GM12878 (cell line): ENCODE measurements around the gene ACTRT3. TPM values are rescaled to one million over a fixed set of nuclear protein-coding genes. Genes with fewer than 3 reads are reported as not detected.

ENCODE experiments used
- ATAC-seq: fragments of 200-7000 bp; cut with Tn5 transposase; 3 replicates; pipeline ENCODE4 v1.9.1; 2020; ENCODE audit warnings: mild to moderate bottlenecking, moderate library complexity
- BruUV-seq: library from RNA; stranded (reverse); fragments of 400-500 nt; replicated peaks from 2 replicates; lab custom pipeline; 2021; lab: Mats Ljungman, UMichigan
- CTCF ChIA-PET: fragments of 300-600 bp; sonication (Branson Sonifier 250); formaldehyde crosslinking; extraction: SDS; loops from one replicate; lab custom pipeline; 2021; ENCODE audit warnings: inconsistent platforms; lab: Yijun Ruan, JAX
- POLR2A ChIA-PET: fragments of 350-600 bp; formaldehyde crosslinking; extraction: SDS; loops from one replicate; lab custom pipeline; 2021; ENCODE audit warnings: inconsistent platforms; lab: Charles Lee
- RAD21 ChIA-PET: fragments of 300-600 bp; sonication (Branson Sonifier 250); formaldehyde crosslinking; loops from one replicate; lab custom pipeline; 2023; ENCODE audit warnings: antibody characterized with exemption; ENCODE audit not compliant: unreplicated experiment; lab: Charles Lee
- SMC1A ChIA-PET: fragments of 300-600 bp; sonication (Branson Sonifier 250); formaldehyde crosslinking; loops from one replicate; lab custom pipeline; 2023; ENCODE audit not compliant: unreplicated experiment, uncharacterized antibody; lab: Charles Lee
- DNase-seq: peaks from one replicate; pipeline ENCODE4 v3.0.0-alpha.2; 2011; ENCODE audit warnings: low read depth, low spot score
- FAIRE-seq: peaks from 3 replicates; lab custom pipeline; 2011; peaks lifted over from hg19 to GRCh38; lab: Jason Lieb, UNC
- H2AFZ ChIP-seq: 2 replicates; pipeline ENCODE4 v1.6.0; 2011; ENCODE audit warnings: low read depth, low read length, control low read depth; ENCODE audit not compliant: control insufficient read depth
- H3K27ac ChIP-seq: 2 replicates; pipeline ENCODE4 v1.5.1; 2011; ENCODE audit warnings: control low read depth; ENCODE audit not compliant: control insufficient read depth, insufficient read depth
- H3K27me3 ChIP-seq, 2 experiments: replicated peaks in 1 of 2; 2 replicates each; pipeline versions ENCODE4 v1.6.0 to v1.6.1; 2011; ENCODE audit warnings: low read length in 1 of 2; ENCODE audit not compliant: control insufficient read depth in 2 of 2, insufficient read depth in 2 of 2
- H3K36me3 ChIP-seq, 2 experiments: 2 replicates each; pipeline ENCODE4 v1.5.1; 2011; ENCODE audit warnings: low read length in 1 of 2; ENCODE audit not compliant: control insufficient read depth in 2 of 2, insufficient read depth in 2 of 2
- H3K4me1 ChIP-seq: 2 replicates; pipeline ENCODE4 v1.6.1; 2011; ENCODE audit warnings: mild to moderate bottlenecking, low read length, moderate library complexity, mixed read lengths; ENCODE audit not compliant: control insufficient read depth, insufficient read depth
- H3K4me2 ChIP-seq: 2 replicates; pipeline ENCODE4 v1.6.0; 2011; ENCODE audit warnings: control low read depth; ENCODE audit not compliant: control insufficient read depth, insufficient read depth
- H3K4me3 ChIP-seq: fragments of 200-600 bp; sonication (generic); 2 replicates; pipeline ENCODE4 v1.5.1; 2016
- H3K79me2 ChIP-seq: 2 replicates; pipeline ENCODE4 v1.6.0; 2011; ENCODE audit warnings: low read length; ENCODE audit not compliant: control insufficient read depth, insufficient read depth
- H3K9ac ChIP-seq: 2 replicates; pipeline ENCODE4 v1.8.0; 2011; ENCODE audit warnings: low read length, control low read depth, mixed read lengths; ENCODE audit not compliant: control insufficient read depth, insufficient read depth
- H3K9me3 ChIP-seq: replicated peaks from 3 replicates; pipeline ENCODE4 v1.5.1; 2011; ENCODE audit warnings: mild to moderate bottlenecking, low read length; ENCODE audit not compliant: control insufficient read depth, insufficient read depth
- H4K20me1 ChIP-seq: 2 replicates; pipeline ENCODE4 v1.6.0; 2011; ENCODE audit not compliant: control insufficient read depth, insufficient read depth
- CBX5 ChIP-seq: sonication (generic); IDR thresholded peaks from 2 replicates; pipeline ENCODE4 v1.6.1; 2016; ENCODE audit warnings: low read depth, moderate library complexity, mild to moderate bottlenecking, inconsistent platforms
- E4F1 ChIP-seq: fragments of 450-650 bp; IDR thresholded peaks from 2 replicates; pipeline ENCODE4 v1.6.1; 2018; ENCODE audit warnings: borderline replicate concordance, mild to moderate bottlenecking; ENCODE audit not compliant: partially characterized antibody
- MLLT1 ChIP-seq: fragments of 450-650 bp; IDR thresholded peaks from 2 replicates; pipeline ENCODE4 v1.6.1; 2016; ENCODE audit warnings: mild to moderate bottlenecking
- NFYB ChIP-seq: IDR thresholded peaks from 2 replicates; pipeline ENCODE4 v1.6.1; 2011; ENCODE audit warnings: low read depth, mild to moderate bottlenecking, low read length, improper control_type of control experiment, moderate library complexity; ENCODE audit not compliant: insufficient read depth
- RB1 ChIP-seq: fragments of 450-650 bp; formaldehyde crosslinking; IDR thresholded peaks from 2 replicates; pipeline ENCODE4 v1.6.1; 2017; ENCODE audit warnings: mild to moderate bottlenecking, borderline replicate concordance
- RELA ChIP-seq: fragments of 450-650 bp; IDR thresholded peaks from 2 replicates; pipeline ENCODE4 v1.8.0; 2014; ENCODE audit warnings: borderline replicate concordance; ENCODE audit not compliant: partially characterized antibody
- SKIL ChIP-seq: fragments of 450-650 bp; IDR thresholded peaks from 2 replicates; pipeline ENCODE4 v1.6.1; 2017; ENCODE audit warnings: mild to moderate bottlenecking, low read depth, inconsistent platforms; ENCODE audit not compliant: poor library complexity, severe bottlenecking
- SREBF1 ChIP-seq: IDR thresholded peaks from 2 replicates; pipeline ENCODE4 v1.6.1; 2012; ENCODE audit warnings: mild to moderate bottlenecking, low read length
- STAT3 ChIP-seq: IDR thresholded peaks from 2 replicates; pipeline ENCODE4 v1.6.1; 2011; ENCODE audit warnings: low read depth, low read length, improper control_type of control experiment
- ZNF207 ChIP-seq: fragments of 450-650 bp; IDR thresholded peaks from 2 replicates; pipeline ENCODE4 v1.6.1; 2014; ENCODE audit warnings: antibody characterized with exemption, mild to moderate bottlenecking, borderline replicate concordance
- ZNF274 ChIP-seq: IDR thresholded peaks from one replicate; pipeline ENCODE4 v1.8.0; 2011; ENCODE audit not compliant: insufficient read length, insufficient read depth
- WGBS: methylation state at CpG from one replicate; pipeline ENCODE4 v1.1.6; 2016; ENCODE audit warnings: low lambda C conversion rate; ENCODE audit not compliant: insufficient replicate concordance, insufficient coverage; ENCODE audit errors: missing lambda C conversion rate; 5-methylcytosine and 5-hydroxymethylcytosine counted together
- in situ Hi-C: fragments of 300-500 bp; cut with MboI; formaldehyde crosslinking; loops from 9 replicates; pipeline ENCODE4 v1.14.3; 2018; ENCODE audit warnings: mixed read lengths
- intact Hi-C: fragments of 100-400 bp; cut with micrococcal nuclease; formaldehyde crosslinking; loops from one replicate; pipeline ENCODE4 v1.14.2; 2022; ENCODE audit not compliant: unreplicated experiment
- polyA plus RNA-seq, 11 experiments: library from polyadenylated mRNA; depleted of rRNA in 4 of 11; unstranded in 6 of 11; stranded (reverse) in 5 of 11; fragments of >200 nt; fragmentation: Nextera tagmentation in 4 of 11; fragmentation: Illumina TruSeq in 1 of 11; extraction: Ambion mirVana in 4 of 11; extraction: Trizol in 1 of 11; gene quantifications; 1 replicate in 1 of 11; 2 replicates in 10 of 11; pipeline versions ENCODE4 v1.2.1 to v1.2.3, GENCODE V29; 2011 to 2016; ENCODE audit warnings: inconsistent platforms in 2 of 11, missing spikeins in 2 of 11, low read depth in 1 of 11
- total RNA-seq, 4 experiments: library from RNA; depleted of rRNA in 3 of 4; stranded (reverse); fragments of >200 nt in 3 of 4; fragmentation: Illumina TruSeq in 1 of 4; extraction: Trizol in 1 of 4; gene quantifications; 2 replicates each; pipeline versions ENCODE4 v1.2.1 to v1.2.3, GENCODE V29; 2013 to 2021

Gene ACTRT3
- total and polyA plus RNA-seq, 10 of the 15 experiments (the other 5 are each of a cell fraction or from before 2014, with no cell fraction given) = 0.02 to 0.58 (median 0.11) TPM; not detected in 1

- ChIA-PET RAD21 (no interaction called here), SMC1A (no interaction called here), POLR2A (no interaction called here), CTCF (interaction anchor here (1.6 to 4.3 kb wide), 3 partner anchors 32 to 882 kb away, joined by 5 to 36 read pairs (median 7); no protein-coding TSS in a partner anchor)
- Histone ChIP-seq H3K4me2 (no peak overlapping the region), H3K27ac (no peak overlapping the region), H3K27me3 (no peaks in the 10 kb centered on the region), H3K4me3 (no peak overlapping the region), H3K9ac (no peak overlapping the region), H3K9me3 (no peaks in the 10 kb centered on the region), H2AFZ (no peak overlapping the region), H3K4me1 (peaks cover 4% of the 10 kb centered on the region; the same call in 1 of the 2 replicates), H3K36me3 (no peaks in the 10 kb centered on the region), H3K79me2 (no peaks in the 10 kb centered on the region), H4K20me1 (no peaks in the 10 kb centered on the region)
- DNase-seq (no peak), ATAC-seq (no peak), FAIRE-seq (no peak)
- intact Hi-C loops = loop anchor here (5.0 kb wide), 1 partner anchor 600 kb away; no protein-coding TSS in a partner anchor
- in situ Hi-C loops = no loop called here
- BruUV-seq = no TSS peak
- 25% methylated on average over 6 of the region's 6 CpGs for WGBS
- no peak for TF ChIP-seq RB1
- TF ChIP-seq STAT3 = no peak
- no peak for TF ChIP-seq SREBF1
- no peak for TF ChIP-seq CBX5
- no peak for TF ChIP-seq ZNF274
- no peak for TF ChIP-seq MLLT1
- TF ChIP-seq E4F1 = no peak
- TF ChIP-seq SKIL = no peak
- no peak for TF ChIP-seq RELA
- TF ChIP-seq ZNF207 = no peak
- no peak for TF ChIP-seq NFYB
These were observed 22.4 kb downstream of the ACTRT3 start for GRCh38 chr3:169746924-169747323.
